GM12878 (cell line): Measurements from ENCODE around the gene DNAH8.

ENCODE experiments used
- CREM ChIP-seq: IDR thresholded peaks from 2 replicates; pipeline ENCODE4 v1.6.1; 2014; ENCODE audit warnings: antibody characterized with exemption, low read depth
- FOS ChIP-seq: IDR thresholded peaks from 3 replicates; pipeline ENCODE4 v1.6.1; 2011; ENCODE audit warnings: borderline replicate concordance; ENCODE audit not compliant: insufficient read length; ENCODE audit errors: extremely low read depth
- FOXK2 ChIP-seq: fragments of 450-650 bp; IDR thresholded peaks from 2 replicates; pipeline ENCODE4 v1.6.1; 2017; ENCODE audit warnings: mild to moderate bottlenecking, moderate library complexity
- NFIC ChIP-seq: IDR thresholded peaks from 2 replicates; pipeline ENCODE4 v1.6.1; 2012; ENCODE audit warnings: low read depth, mild to moderate bottlenecking, inconsistent platforms, low read length, moderate library complexity
- REST ChIP-seq: IDR thresholded peaks from 2 replicates; pipeline ENCODE4 v1.6.1; 2012; ENCODE audit warnings: mild to moderate bottlenecking, low read depth, low read length
- SIX5 ChIP-seq: IDR thresholded peaks from 2 replicates; pipeline ENCODE4 v1.6.1; 2011; ENCODE audit warnings: mild to moderate bottlenecking, low read depth, low read length, moderate library complexity; ENCODE audit not compliant: severe bottlenecking
- SMC3 ChIP-seq: IDR thresholded peaks from 2 replicates; pipeline ENCODE4 v1.6.1; 2011; ENCODE audit warnings: low read length, improper control_type of control experiment, borderline replicate concordance
- TAF1 ChIP-seq: IDR thresholded peaks from 2 replicates; pipeline ENCODE4 v1.6.1; 2011; ENCODE audit warnings: mild to moderate bottlenecking, low read depth, low read length, borderline replicate concordance
- TARDBP ChIP-seq: IDR thresholded peaks from 2 replicates; pipeline ENCODE4 v1.6.1; 2016; ENCODE audit warnings: borderline replicate concordance
- ZBED1 ChIP-seq: IDR thresholded peaks from 2 replicates; pipeline ENCODE4 v1.6.1; 2016; ENCODE audit warnings: borderline replicate concordance
- ZNF24 ChIP-seq: fragments of 450-650 bp; IDR thresholded peaks from 2 replicates; pipeline ENCODE4 v1.6.1; 2017; ENCODE audit warnings: antibody characterized with exemption, mild to moderate bottlenecking

GRCh38 chr6:38708496-38708895 lies 6.6 kb upstream of the DNAH8 start:
- no peak for TF ChIP-seq SMC3
- TF ChIP-seq CREM = no peak
- TF ChIP-seq TARDBP = no peak
- no peak for TF ChIP-seq ZNF24
- TF ChIP-seq SIX5 = no peak
- TF ChIP-seq TAF1 = no peak
- TF ChIP-seq ZBED1 = no peak
- no peak for TF ChIP-seq NFIC
- TF ChIP-seq FOS = no peak
- no peak for TF ChIP-seq FOXK2
- TF ChIP-seq REST = no peak
